Endothelial cell of umbilical vein (primary cell): ENCODE results near the gene PPP1CB. TPM values are rescaled to one million over a fixed set of nuclear protein-coding genes. Genes with fewer than 3 reads are reported as not detected.

Source experiments
- BruUV-seq: library from RNA; stranded (reverse); fragments of 400-500 nt; replicated peaks from 2 replicates; lab custom pipeline; 2021; lab: Mats Ljungman, UMichigan
- CTCF ChIA-PET: fragments of 300-600, 350-600 bp; sonication (Branson Sonifier 250); formaldehyde crosslinking; loops from one replicate; lab custom pipeline; 2021; ENCODE audit warnings: antibody characterized with exemption, inconsistent platforms; lab: Charles Lee
- POLR2A ChIA-PET: fragments of 300-600, 350-600 bp; sonication (Branson Sonifier 250); formaldehyde crosslinking; loops from one replicate; lab custom pipeline; 2021; ENCODE audit warnings: antibody characterized with exemption, inconsistent platforms; lab: Charles Lee
- DNase-seq: peaks from one replicate; pipeline ENCODE4 v3.0.0-alpha.2; 2011; ENCODE audit warnings: low read depth, low spot score
- FAIRE-seq: peaks from 2 replicates; lab custom pipeline; 2011; peaks lifted over from hg19 to GRCh38; lab: Jason Lieb, UNC
- H2AFZ ChIP-seq: 2 replicates; pipeline ENCODE4 v1.6.0; 2012; ENCODE audit warnings: low read depth, low read length, control low read depth, inconsistent platforms
- H3K27ac ChIP-seq: 2 replicates; pipeline ENCODE4 v1.5.1; 2011; ENCODE audit warnings: low read depth, mild to moderate bottlenecking, control low read depth, low read length, moderate library complexity; ENCODE audit not compliant: insufficient read depth
- H3K27me3 ChIP-seq, 2 experiments: 2 replicates each; pipeline versions ENCODE4 v1.6.0 to v1.6.1; 2011; ENCODE audit warnings: low read length in 2 of 2, mixed read lengths in 1 of 2; ENCODE audit not compliant: control insufficient read depth in 2 of 2, insufficient read depth in 2 of 2
- H3K36me3 ChIP-seq, 2 experiments: 2 replicates in 1 of 2; 3 replicates in 1 of 2; pipeline ENCODE4 v1.5.1; 2011; ENCODE audit warnings: low read length in 2 of 2, mild to moderate bottlenecking in 1 of 2, moderate library complexity in 1 of 2; ENCODE audit not compliant: control insufficient read depth in 2 of 2, insufficient read depth in 2 of 2; ENCODE audit errors: extremely low read depth in 1 of 2
- H3K4me1 ChIP-seq: 3 replicates; pipeline ENCODE4 v1.5.1; 2011; ENCODE audit warnings: mild to moderate bottlenecking, low read length; ENCODE audit not compliant: control insufficient read depth, insufficient read depth; ENCODE audit errors: extremely low read depth
- H3K4me2 ChIP-seq: 2 replicates; pipeline ENCODE4 v1.6.1; 2011; ENCODE audit warnings: low read length, control low read depth, mixed read lengths; ENCODE audit not compliant: insufficient read depth
- H3K4me3 ChIP-seq, 3 experiments: fragments of 200-600 bp in 1 of 3; sonication (generic), shearing (Covaris generic) in 1 of 3; replicated peaks in 1 of 3; 2 replicates each; pipeline ENCODE4 v1.5.1; 2011 to 2016; ENCODE audit warnings: control low read depth in 3 of 3, low read length in 3 of 3, mild to moderate bottlenecking in 2 of 3, inconsistent platforms in 1 of 3, low read depth in 1 of 3, moderate library complexity in 1 of 3; ENCODE audit not compliant: insufficient read depth in 1 of 3
- H3K79me2 ChIP-seq: 2 replicates; pipeline ENCODE4 v1.6.0; 2012; ENCODE audit warnings: low read length, inconsistent platforms; ENCODE audit not compliant: control insufficient read depth, insufficient read depth
- H3K9ac ChIP-seq: replicated peaks from 2 replicates; pipeline ENCODE3; 2011; ENCODE audit warnings: low read length, control low read depth; ENCODE audit not compliant: insufficient read depth; ENCODE audit errors: extremely low read depth
- H3K9me1 ChIP-seq: replicated peaks from 3 replicates; pipeline ENCODE4 v1.6.0; 2011; ENCODE audit warnings: mild to moderate bottlenecking, low read length; ENCODE audit not compliant: control insufficient read depth, insufficient read depth; ENCODE audit errors: extremely low read depth
- H3K9me3 ChIP-seq: replicated peaks from 2 replicates; pipeline ENCODE4 v1.5.1; 2012; ENCODE audit warnings: low read length, inconsistent platforms; ENCODE audit not compliant: control insufficient read depth, insufficient read depth
- H4K20me1 ChIP-seq: replicated peaks from 2 replicates; pipeline ENCODE3; 2011; ENCODE audit warnings: mild to moderate bottlenecking, low read length; ENCODE audit not compliant: control insufficient read depth, insufficient read depth; ENCODE audit errors: extremely low read depth
- EZH2 ChIP-seq: IDR thresholded peaks from 2 replicates; pipeline ENCODE4 v1.6.1; 2012; ENCODE audit warnings: borderline replicate concordance, low read depth, mild to moderate bottlenecking, moderate library complexity, low read length, inconsistent platforms; ENCODE audit not compliant: severe bottlenecking
- FOS ChIP-seq: IDR thresholded peaks from 2 replicates; pipeline ENCODE4 v1.6.1; 2011; ENCODE audit warnings: mild to moderate bottlenecking, low read length, moderate library complexity, borderline replicate concordance; ENCODE audit not compliant: insufficient read depth
- GATA2 ChIP-seq: IDR thresholded peaks from 2 replicates; pipeline ENCODE4 v1.7.0; 2011; ENCODE audit warnings: low read depth, mild to moderate bottlenecking, moderate library complexity, mixed read lengths, low read length; ENCODE audit not compliant: insufficient read length, insufficient read depth
- JUN ChIP-seq: IDR thresholded peaks from 2 replicates; pipeline ENCODE4 v1.6.1; 2011; ENCODE audit warnings: borderline replicate concordance, low read depth; ENCODE audit not compliant: insufficient read length, insufficient read depth
- MYC ChIP-seq: IDR thresholded peaks from one replicate; pipeline ENCODE4 v1.6.1; 2011; ENCODE audit warnings: mild to moderate bottlenecking, low read depth, low read length
- POLR2A ChIP-seq: IDR thresholded peaks from 2 replicates; pipeline ENCODE4 v1.6.1; 2012; ENCODE audit warnings: low read depth, mild to moderate bottlenecking, control low read depth, low read length
- POLR2AphosphoS5 ChIP-seq: IDR thresholded peaks from 2 replicates; pipeline ENCODE4 v1.6.1; 2012; ENCODE audit warnings: low read depth, mild to moderate bottlenecking, control low read depth, low read length, moderate library complexity; ENCODE audit not compliant: insufficient read depth
- dilution Hi-C: fragments of 300-500 bp; cut with MboI; formaldehyde crosslinking; loops from one replicate; pipeline ENCODE4 v1.15.0; 2019; ENCODE audit warnings: low sequenced_read_pairs; ENCODE audit not compliant: extremely low pct_ligation_motif_present
- intact Hi-C: fragments of 100-400 bp; cut with micrococcal nuclease; formaldehyde crosslinking; loops from one replicate; pipeline ENCODE4 v1.10.0; 2022
- polyA plus RNA-seq, 4 experiments: library from polyadenylated mRNA; depleted of rRNA in 3 of 4; stranded (reverse) in 3 of 4; unstranded in 1 of 4; fragments of >200 nt; gene quantifications; 2 replicates each; pipeline versions ENCODE4 v1.2.1 to v1.2.3, GENCODE V29; 2011 to 2012; ENCODE audit warnings: missing spikeins in 1 of 4
- total RNA-seq: library from RNA; stranded (reverse); gene quantifications from 2 replicates; pipeline ENCODE4 v1.2.3, GENCODE V29; 2021
- TF ChIP-seq, protein P1 (sequence below), 2 donors: IDR thresholded peaks; 1 replicate in 1 of 2; 2 replicates in 1 of 2; pipeline ENCODE4 v1.5.1; 2011; ENCODE audit warnings: low read length in 2 of 2, mild to moderate bottlenecking in 2 of 2, moderate library complexity in 2 of 2, control low read depth in 1 of 2, inconsistent platforms in 1 of 2, low read depth in 1 of 2; ENCODE audit not compliant: insufficient read depth in 1 of 2; ENCODE audit errors: extremely low read depth in 1 of 2
- TF ChIP-seq, protein P2 (sequence below): IDR thresholded peaks from 2 replicates; pipeline ENCODE4 v1.6.1; 2011; ENCODE audit not compliant: insufficient read depth, insufficient read length

Gene PPP1CB
- total and polyA plus RNA-seq, 2 donors (not counting 3 experiments of a cell fraction or from before 2014, with no cell fraction given) = 29.8 to 163 TPM

DNA sequence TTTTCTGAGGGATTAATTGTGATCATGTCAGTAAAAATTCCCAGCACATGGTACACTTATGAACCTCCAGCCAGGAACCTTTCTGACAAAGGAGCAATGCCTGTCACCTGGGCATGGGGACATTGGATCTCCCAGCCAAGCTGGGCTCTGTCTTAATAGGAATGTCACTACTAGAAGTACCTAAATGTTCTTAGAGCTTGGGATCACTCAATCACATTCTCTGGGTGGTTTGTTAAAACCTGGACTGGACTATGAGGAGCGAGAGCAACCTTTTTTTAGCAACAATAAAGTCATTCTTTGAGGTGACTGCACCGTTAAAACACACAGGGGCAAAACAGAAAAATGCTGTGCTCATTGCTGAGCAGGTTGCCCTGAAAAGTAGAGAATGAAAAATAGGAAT, 6.4 kb upstream of the PPP1CB start:
- Histone ChIP-seq H2AFZ (no peak overlapping the region), H3K36me3 (no peaks in the 10 kb centered on the region), H3K4me1 (no peaks in the 10 kb centered on the region), H3K4me2 (no peak overlapping the region), H3K27me3 (no peaks in the 10 kb centered on the region), H3K9me1 (no peaks in the 10 kb centered on the region), H4K20me1 (no peaks in the 10 kb centered on the region), H3K4me3 (no peak overlapping the region), H3K27ac (no peak overlapping the region), H3K9ac (no peak overlapping the region), H3K9me3 (no peaks in the 10 kb centered on the region), H3K79me2 (no peaks in the 10 kb centered on the region)
- no peak for DNase-seq
- intact Hi-C loops = no loop called here
- TF ChIP-seq, protein P1, sequence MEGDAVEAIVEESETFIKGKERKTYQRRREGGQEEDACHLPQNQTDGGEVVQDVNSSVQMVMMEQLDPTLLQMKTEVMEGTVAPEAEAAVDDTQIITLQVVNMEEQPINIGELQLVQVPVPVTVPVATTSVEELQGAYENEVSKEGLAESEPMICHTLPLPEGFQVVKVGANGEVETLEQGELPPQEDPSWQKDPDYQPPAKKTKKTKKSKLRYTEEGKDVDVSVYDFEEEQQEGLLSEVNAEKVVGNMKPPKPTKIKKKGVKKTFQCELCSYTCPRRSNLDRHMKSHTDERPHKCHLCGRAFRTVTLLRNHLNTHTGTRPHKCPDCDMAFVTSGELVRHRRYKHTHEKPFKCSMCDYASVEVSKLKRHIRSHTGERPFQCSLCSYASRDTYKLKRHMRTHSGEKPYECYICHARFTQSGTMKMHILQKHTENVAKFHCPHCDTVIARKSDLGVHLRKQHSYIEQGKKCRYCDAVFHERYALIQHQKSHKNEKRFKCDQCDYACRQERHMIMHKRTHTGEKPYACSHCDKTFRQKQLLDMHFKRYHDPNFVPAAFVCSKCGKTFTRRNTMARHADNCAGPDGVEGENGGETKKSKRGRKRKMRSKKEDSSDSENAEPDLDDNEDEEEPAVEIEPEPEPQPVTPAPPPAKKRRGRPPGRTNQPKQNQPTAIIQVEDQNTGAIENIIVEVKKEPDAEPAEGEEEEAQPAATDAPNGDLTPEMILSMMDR (IDR thresholded peaks at IDR 0.05; ENCODE audit: extremely low read depth in 1 of 2, insufficient read depth in 1 of 2, low read depth in 1 of 2, low read length in 2 of 2) = no peak
- TF ChIP-seq, protein P2, sequence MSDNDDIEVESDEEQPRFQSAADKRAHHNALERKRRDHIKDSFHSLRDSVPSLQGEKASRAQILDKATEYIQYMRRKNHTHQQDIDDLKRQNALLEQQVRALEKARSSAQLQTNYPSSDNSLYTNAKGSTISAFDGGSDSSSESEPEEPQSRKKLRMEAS = no peak
- no peak for TF ChIP-seq JUN
- TF ChIP-seq GATA2 = no peak
- no peak for TF ChIP-seq FOS
- no peak for TF ChIP-seq POLR2AphosphoS5
- no peak for TF ChIP-seq POLR2A
- TF ChIP-seq MYC = no peak
- no peak for TF ChIP-seq EZH2
- dilution Hi-C loops = no loop called here
- ChIA-PET CTCF (no interaction called here), POLR2A (no interaction called here)
- no peak for FAIRE-seq
- no TSS peak for BruUV-seq
